DLD1 (cell line): ENCODE measurements around the gene PCDHGB6.
"Not testable (repeated sequence)": the region's sequence is repeated elsewhere in the genome, so short reads cannot be mapped to it uniquely, and the experiment has no call there.

Experiments used
- in situ Hi-C: cut with HindIII; loops from 2 replicates; pipeline ENCODE4 v1.10.0; 2017; ENCODE audit warnings: low sequenced_read_pairs

PCDHGB6 gene

GRCh38 chr5:141417494-141418172 is 9.8 kb downstream of the PCDHGB6 start, which contains the start of gene PCDHGB7:
Gene PCDHGB7 (plus strand): TSS chr5:141417677. CDS start chr5:141417860, 183 bp downstream.
- in situ Hi-C loops, result not testable (repeated sequence)

GRCh38 chr5:141419074-141419880 is 11.5 kb downstream of the PCDHGB6 start:
- in situ Hi-C loops, result no loop called here

- in situ Hi-C loops, result no loop called here
These were observed 13.2 kb downstream of the PCDHGB6 start, which contains the start of gene PCDHGA11 for GRCh38 chr5:141420855-141421488. Gene PCDHGA11 (plus strand): TSS chr5:141421051. CDS start chr5:141421228, 177 bp downstream.

- in situ Hi-C loops, result no loop called here
These were observed 13.7 kb downstream of the PCDHGB6 start for GRCh38 chr5:141421489-141421855.

GRCh38 chr5:141422742-141423291 is 15.0 kb downstream of the PCDHGB6 start:
- in situ Hi-C loops, result no loop called here

DNA sequence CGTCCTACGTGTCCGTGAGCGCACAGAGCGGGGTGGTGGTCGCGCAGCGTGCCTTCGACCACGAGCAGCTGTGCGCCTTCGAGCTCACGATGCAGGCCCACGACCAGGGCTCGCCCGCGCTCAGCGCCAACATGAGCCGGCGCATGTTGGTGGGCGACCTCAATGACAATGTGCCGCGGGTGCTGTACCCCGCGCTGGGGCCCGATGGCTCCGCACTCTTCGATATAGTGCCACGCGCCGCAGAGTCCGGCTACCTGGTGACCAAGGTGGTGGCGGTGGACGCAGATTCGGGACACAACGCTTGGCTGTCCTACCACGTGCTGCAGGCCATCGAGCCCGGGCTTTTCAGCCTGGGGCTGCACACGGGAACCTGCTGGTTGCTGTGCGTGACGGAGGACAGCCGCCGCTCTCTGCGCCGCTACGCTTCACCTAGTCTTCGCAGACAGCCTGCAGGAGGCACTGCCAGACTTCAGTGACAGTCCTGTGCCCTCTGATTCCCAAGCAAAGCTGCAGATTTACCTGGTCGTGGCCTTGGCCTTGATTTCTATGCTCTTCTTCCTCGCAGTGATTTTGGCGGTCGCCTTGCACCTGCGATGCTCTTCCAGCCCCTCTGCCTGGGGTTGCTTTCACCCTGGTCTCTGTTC is 20.1 kb downstream of the PCDHGB6 start:
- in situ Hi-C loops, result no loop called here

DNA sequence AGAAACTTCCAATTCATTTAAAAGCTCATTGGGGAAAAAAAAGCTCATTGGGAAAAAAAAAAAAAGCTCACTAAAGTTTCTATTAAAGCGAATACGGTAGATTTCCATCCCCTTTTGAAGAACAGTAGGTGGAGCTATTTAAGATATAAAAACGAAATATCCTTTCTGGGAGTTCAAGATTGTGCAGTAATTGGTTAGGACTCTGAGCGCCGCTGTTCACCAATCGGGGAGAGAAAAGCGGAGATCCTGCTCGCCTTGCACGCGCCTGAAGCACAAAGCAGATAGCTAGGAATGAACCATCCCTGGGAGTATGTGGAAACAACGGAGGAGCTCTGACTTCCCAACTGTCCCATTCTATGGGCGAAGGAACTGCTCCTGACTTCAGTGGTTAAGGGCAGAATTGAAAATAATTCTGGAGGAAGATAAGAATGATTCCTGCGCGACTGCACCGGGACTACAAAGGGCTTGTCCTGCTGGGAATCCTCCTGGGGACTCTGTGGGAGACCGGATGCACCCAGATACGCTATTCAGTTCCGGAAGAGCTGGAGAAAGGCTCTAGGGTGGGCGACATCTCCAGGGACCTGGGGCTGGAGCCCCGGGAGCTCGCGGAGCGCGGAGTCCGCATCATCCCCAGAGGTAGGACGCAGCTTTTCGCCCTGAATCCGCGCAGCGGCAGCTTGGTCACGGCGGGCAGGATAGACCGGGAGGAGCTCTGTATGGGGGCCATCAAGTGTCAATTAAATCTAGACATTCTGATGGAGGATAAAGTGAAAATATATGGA is 22.7 kb downstream of the PCDHGB6 start, which contains the start of gene PCDHGA12:
TSS of gene PCDHGA12 (plus strand) at position 176 of the 782 bp plus-strand sequence. CDS start at position 429, 253 bp downstream.
- in situ Hi-C loops, result no loop called here

- in situ Hi-C loops, result no loop called here
These were observed 23.5 kb downstream of the PCDHGB6 start for GRCh38 chr5:141431286-141431685.

GRCh38 chr5:141432308-141432707 is 24.5 kb downstream of the PCDHGB6 start:
- in situ Hi-C loops, result not testable (repeated sequence)

DNA sequence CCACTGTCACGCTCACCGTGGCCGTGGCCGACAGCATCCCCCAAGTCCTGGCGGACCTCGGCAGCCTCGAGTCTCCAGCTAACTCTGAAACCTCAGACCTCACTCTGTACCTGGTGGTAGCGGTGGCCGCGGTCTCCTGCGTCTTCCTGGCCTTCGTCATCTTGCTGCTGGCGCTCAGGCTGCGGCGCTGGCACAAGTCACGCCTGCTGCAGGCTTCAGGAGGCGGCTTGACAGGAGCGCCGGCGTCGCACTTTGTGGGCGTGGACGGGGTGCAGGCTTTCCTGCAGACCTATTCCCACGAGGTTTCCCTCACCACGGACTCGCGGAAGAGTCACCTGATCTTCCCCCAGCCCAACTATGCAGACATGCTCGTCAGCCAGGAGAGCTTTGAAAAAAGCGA is 24.9 kb downstream of the PCDHGB6 start:
- in situ Hi-C loops, result not testable (repeated sequence)

DNA sequence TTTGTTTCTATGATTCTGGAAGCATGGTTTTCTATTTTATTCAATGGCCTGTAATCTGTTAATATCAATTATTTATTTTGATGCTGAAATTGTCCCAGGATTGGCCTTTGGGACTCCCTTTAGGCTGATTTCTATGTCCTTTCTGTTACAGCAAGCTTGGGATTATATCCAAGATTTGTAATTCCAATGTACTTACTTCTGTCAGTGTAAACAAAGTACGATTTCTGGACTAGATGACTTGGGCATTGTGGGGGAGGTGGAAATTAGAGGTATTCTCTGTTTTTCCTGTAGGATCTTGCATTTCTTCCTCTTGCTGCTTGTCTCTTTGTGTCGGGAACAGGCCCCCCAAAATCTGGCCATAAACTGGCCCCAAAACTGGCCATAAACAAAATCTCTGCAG is 26.2 kb downstream of the PCDHGB6 start:
- in situ Hi-C loops, result no loop called here

DNA sequence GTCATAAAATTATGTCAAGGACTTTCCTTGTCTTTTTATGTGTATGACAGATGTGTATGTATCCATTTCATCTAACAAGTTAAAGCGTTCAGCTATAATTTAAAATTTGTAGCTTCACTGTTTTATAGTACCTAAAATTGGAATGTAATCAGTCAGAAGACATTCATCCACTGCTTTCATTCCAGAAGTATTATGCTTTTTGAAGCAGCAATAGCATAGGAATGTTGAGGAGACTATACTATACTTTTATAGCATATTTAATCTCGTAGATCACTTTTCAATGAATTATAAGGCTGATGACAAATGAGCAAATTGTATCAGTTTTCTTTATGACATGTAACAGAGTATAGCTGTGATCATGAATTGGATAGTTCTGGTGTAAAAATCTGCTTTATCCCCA is 29.4 kb downstream of the PCDHGB6 start:
- in situ Hi-C loops, result no loop called here

DNA sequence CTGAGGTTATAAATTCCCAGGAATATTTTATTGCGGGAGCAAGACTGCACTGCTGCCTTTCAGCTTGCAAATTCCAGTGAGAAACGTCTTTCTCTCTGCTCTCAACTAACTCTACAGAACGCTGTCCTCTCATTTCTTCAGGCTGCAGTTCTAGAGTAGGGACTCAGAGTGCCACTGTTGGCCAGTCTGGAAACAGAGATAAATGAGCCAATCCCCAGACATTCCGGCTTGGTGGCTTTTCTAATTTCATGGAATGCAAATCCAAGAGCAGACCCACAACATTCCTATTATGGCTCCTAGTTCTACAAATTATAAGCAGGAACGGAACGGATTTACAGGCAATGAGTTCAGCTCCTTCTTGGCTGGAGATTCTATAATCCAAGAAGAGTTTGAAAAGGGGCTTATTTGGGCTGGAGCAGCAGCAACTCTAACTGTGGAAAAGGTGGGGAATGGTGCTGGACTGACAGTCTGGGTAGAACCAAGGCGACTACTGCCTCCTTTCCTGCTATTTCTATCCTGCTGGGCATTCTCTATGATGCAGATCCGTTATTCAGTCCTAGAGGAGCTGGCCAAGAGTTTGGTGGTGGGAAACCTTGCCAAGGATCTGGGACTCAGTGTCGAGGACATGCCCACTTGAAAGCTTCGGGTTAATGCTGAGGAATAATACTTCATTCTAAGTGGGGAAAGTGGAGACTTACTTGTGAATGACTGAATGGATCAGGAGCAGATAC is 31.8 kb downstream of the PCDHGB6 start:
- in situ Hi-C loops, result no loop called here

GRCh38 chr5:141440341-141440740 is 32.5 kb downstream of the PCDHGB6 start:
- in situ Hi-C loops, result no loop called here

- in situ Hi-C loops, result no loop called here
These were observed 33.9 kb downstream of the PCDHGB6 start for GRCh38 chr5:141441571-141442170.
